ENCODE results near the gene USH2A. TPM values are rescaled to one million over a fixed set of nuclear protein-coding genes. Genes with fewer than 3 reads are reported as not detected.

Gene USH2A
- total and polyA plus RNA-seq, 12 donors = 0.03 to 1.9 (median 0.16) TPM; not detected in 3

- Histone ChIP-seq H3K4me3 (no peak overlapping the region), H3K27ac (peak overlapping the region in 2 of 5 donors; percentile 20 to 68), H3K9me3 (replicated peaks in 1 of 3) (no peaks in the 10 kb centered on the region), H3K36me3 (replicated peaks in 1 of 2) (peaks cover 0 to 21% of the 10 kb centered on the region in 2 donors), H3K27me3 (no peaks in the 10 kb centered on the region), H3K4me1 (replicated peaks in 1 of 2) (peaks cover 5 to 26% of the 10 kb centered on the region in 2 donors)
- no peak for TF ChIP-seq POLR2A (IDR thresholded peaks at IDR 0.05)
- TF ChIP-seq CTCF (IDR thresholded peaks at IDR 0.05) = no peak
- intact Hi-C loops (cut with DNase I) = no loop called here
- DNase-seq = no peak
- 56 to 77% (median 68%) methylated on average over 1 of the region's 1 CpG for WGBS, 4 donors
These were observed 838.9 kb downstream of the USH2A start for GRCh38 chr1:215584389-215584788.

GRCh38 chr1:215583185-215583749, 840.0 kb downstream of the USH2A start:
- 37 to 60% (median 49%) methylated on average over 5 of the region's 5 CpGs for WGBS, 4 donors
- DNase-seq = peak; percentile 51 to 81 (median 75)
- H3K27ac ChIP-seq = peak overlapping the region; percentile 44 to 86 (median 68)
- H3K27me3 ChIP-seq = no peaks in the 10 kb centered on the region
- H3K9me3 ChIP-seq (replicated peaks in 1 of 3) = no peaks in the 10 kb centered on the region
- peak overlapping the region in 1 of 4 donors; percentile 9 for H3K4me3 ChIP-seq
- TF ChIP-seq POLR2A (IDR thresholded peaks at IDR 0.05) = no peak
- TF ChIP-seq CTCF (IDR thresholded peaks at IDR 0.05) = no peak
- peaks cover 5 to 17% of the 10 kb centered on the region in 2 donors for H3K4me1 ChIP-seq (replicated peaks in 1 of 2)
- intact Hi-C loops (cut with DNase I) = no loop called here
- peaks cover 0 to 32% of the 10 kb centered on the region in 2 donors for H3K36me3 ChIP-seq (replicated peaks in 1 of 2)

DNA sequence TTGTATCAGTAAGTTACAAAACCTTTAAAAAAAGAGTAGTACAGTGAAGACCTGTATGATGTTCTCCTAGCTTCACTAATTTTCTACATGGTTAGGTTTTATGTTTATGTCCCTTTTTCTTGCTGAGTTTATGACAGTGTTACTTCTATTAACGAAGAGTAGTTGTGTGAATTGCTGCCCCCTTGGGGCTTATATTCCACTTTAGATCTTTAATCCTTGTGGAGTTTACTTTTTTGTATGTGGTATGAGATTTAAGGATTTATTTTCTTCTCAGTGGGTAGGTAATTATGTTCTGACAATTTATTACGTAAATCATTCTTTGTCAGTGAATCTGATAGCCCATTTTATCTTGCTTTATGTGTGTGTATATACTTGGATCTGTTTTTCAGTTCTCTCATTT, 841.4 kb downstream of the USH2A start:
- H3K9me3 ChIP-seq (replicated peaks in 1 of 3) = no peaks in the 10 kb centered on the region
- intact Hi-C loops (cut with DNase I) = no loop called here
- TF ChIP-seq CTCF (IDR thresholded peaks at IDR 0.05) (no peak), POLR2A (IDR thresholded peaks at IDR 0.05) (no peak)
- WGBS, 4 donors = 81 to 87% (median 83%) methylated on average over 2 of the region's 2 CpGs
- peak overlapping the region in 2 of 5 donors; percentile 68 to 86 for H3K27ac ChIP-seq
- H3K4me3 ChIP-seq = no peak overlapping the region
- peaks cover 0 to 40% of the 10 kb centered on the region in 2 donors for H3K36me3 ChIP-seq (replicated peaks in 1 of 2)
- DNase-seq = no peak
- H3K4me1 ChIP-seq (replicated peaks in 1 of 2) = peaks cover 0 to 14% of the 10 kb centered on the region in 2 donors
- H3K27me3 ChIP-seq = no peaks in the 10 kb centered on the region

Small RNA genes within 50 kb of the gene (small RNA-seq; reads per million reads assigned to genes)
- 0 reads per million in 2 donors for gene MRPS18BP1
- gene RF00108 = 0 to 0.08 reads per million in 2 donors

All from adrenal gland (tissue), 12 donors.